Measurements from ENCODE around the gene FBXL17.

The FBXL17 gene

DNA sequence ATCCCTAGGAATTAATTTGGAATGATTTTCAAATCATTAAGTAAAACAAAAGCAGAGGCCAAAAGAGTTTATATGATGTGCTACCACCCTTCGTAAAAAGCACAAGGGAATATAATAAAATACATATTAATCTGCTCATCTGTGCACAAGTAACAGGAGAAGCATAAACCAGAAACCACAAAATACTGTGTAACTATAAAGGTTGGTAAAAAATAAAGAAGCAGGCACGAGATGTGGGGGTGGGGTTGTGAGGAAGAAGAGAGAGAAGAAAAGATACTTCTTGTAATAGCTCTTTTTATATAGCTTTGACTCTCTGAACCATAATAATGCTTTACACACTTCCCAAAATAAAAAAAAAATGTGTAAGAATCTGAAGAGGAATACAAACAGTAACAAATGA, 496.3 kb downstream of the FBXL17 start:
- DNase-seq: no peak

DNA sequence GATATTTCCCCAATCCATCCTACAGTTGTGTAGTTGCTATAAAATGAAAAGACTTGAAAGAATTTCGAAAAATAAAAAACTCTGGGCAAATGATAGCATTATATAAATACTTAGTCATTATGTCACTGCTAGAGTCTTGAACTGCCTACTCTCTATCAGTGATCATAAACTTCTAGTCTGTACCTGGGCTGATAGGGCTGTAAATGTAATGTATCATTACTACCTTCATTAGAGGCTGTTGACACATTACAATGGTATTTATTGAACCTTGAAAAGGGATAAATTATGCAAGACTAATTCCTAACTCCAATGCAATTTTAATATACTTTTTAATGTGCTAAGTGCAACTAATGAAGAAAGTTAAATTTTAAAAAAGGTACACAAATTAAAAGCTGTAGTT, 497.0 kb downstream of the FBXL17 start:
- no peak for DNase-seq

DNA sequence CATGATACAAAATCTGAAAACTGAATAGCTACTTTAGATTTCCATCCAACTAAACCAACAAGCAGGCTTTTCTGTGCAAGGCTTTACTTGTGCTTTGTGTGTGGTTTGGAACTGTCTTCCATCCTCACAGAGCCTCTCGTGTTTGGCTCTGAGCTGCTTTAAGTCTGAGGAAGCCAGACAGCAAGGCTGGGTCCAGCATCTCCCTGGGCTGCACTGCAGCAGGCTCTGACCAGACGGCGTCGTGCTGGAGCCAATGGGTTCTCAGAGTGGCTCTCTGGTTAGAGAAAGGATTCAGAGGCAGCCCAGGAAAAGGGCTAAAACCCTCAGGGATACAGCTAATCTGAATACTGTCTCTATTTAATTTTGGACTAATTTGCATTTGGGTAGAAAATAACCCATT, 503.2 kb downstream of the FBXL17 start:
- DNase-seq: no peak

DNA sequence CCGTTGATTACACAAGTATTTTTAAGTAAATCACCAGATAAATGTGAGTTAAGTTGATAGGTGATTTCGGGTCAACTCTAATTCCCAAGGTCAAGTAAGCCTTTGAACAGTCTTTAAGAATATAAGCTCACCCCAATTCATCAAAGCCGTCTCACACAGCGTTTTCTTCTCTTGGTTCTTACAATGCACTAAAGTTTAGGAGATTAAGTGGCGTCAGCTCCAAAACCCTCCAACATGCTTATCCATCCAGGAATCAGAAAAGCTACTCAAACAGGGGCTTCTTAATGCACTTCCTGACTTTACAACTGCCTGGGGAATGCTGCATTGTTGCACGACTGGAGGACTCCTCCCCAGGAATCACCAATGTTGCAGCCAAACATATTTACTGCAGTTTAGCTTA, 505.0 kb downstream of the FBXL17 start:
- DNase-seq: no peak

DNA sequence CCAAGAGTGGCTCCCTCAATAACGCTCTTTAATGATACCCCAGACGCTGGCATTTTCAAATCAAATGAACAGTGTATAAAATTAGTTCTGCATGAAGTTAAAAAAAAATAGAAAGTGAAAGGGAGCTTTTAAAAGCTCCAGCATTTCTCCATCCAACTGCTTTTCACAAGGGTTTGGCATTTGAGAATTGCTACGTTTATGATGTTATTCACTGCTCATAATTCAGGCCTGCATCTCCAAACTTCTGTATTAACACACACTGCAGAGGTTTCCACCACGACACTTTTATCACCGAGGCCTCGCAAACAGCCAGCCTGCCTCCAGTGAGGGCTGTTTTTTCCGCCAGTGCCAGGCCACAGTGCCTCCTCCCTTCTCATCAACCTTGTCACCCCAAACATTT, 505.6 kb downstream of the FBXL17 start:
- DNase-seq: no peak

DNA sequence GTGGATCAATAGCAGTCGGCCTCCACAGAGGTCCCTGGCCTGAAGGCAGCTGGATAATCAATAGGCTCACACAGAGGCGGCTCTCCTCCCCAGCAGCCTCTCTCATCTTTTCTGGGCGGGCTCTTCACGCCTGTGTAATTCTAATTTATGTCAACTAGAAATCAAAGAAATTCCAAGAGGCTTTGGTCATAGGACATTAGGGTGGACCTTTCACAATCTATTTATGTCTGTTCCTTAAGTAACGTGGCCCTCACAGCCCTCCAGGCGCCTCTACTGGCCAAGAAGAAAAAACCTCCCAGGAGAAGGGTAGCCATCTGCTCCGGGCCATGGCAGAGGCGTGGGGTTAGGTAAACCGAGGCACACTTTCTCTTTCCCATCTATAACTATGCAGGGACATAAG, 506.1 kb downstream of the FBXL17 start:
- no peak for DNase-seq

DNA sequence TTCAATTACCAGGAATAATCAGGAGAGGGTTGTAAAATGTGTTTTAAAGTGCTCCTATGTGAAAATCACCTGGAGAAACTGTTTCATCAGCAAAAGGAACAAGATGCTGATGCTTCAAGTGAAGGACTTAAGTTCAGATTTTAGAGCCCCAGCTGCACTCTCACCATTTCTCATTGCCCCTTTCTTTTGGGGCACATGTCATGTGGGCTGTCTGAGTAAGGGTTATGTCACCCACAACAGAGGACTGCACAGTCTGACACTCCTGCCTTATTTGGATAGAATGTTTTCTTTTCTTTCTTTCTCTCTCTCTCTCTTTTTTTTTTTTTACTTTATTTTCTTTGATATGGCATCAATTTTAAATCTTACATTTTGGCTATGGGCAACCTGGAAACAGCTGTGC, 507.1 kb downstream of the FBXL17 start:
- DNase-seq: no peak

DNA sequence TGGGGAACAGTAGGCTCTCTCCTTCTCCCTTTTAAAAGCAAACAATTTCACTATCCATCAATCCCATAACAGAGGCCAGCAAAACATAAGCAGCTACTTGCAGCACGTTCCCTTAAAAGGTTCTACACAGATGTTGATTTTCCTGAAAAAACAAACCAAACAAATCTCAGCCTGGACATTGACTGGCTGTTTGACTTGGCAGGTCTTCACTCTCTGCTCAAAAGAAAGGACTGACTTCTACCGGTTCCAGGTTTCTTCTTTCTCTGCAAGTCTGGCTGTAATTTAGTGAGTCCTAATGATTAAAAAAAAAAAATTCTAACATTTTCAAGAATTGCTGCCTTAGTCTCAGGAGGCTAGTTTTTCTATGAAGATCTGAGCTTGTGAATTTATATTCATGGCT, 508.0 kb downstream of the FBXL17 start:
- DNase-seq: peak; percentile 2

DNA sequence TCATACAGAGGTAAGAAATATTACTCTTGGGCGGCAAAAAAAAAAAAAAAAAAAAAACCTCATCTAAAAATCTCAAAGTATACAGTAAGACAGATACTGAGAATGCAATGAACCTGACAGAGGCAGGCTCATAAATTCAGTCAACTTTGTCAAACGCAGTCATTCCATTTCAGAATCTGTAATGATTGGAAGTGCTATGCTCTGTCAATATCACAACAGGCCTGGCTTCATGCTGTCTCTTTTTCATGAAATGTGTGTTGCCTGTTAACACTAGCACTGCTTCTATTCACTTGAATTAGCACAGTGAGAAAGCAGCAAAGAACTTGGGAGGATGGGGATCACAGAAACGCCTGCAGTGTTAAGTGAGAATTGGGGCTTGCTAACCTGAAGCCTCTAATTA, 510.9 kb downstream of the FBXL17 start:
- no peak for DNase-seq

DNA sequence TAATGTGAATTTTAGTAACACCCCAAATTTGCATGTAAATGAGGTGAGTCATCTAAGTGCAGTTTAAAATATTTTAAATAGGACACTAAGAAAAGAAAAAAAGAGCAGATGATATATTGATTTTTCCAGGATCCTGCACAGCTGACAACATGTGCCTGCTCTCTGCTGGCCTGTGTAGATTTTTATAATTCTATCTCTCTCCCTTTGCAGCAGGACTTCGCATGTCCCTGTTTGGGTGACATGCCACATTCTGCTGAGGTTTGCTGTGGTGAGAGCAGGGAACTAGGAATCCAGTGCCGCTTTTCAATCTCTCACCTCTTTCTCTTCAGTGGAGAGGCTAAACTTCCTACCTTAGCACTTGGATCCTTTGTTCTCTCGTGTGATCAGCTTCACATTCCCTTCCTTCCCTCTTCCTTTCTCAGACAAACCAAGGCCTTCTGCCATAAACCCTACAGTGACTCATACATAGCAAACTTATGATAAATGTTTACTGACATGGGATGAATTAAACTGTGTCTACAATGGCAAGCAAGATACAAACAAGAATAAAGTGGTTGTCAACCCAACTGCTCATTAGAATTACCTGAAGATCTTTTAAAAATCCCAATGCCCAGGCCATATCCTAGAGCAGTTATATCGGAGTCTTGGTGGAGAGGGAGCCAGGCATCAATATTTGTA, 512.3 kb downstream of the FBXL17 start:
- no peak for DNase-seq

DNA sequence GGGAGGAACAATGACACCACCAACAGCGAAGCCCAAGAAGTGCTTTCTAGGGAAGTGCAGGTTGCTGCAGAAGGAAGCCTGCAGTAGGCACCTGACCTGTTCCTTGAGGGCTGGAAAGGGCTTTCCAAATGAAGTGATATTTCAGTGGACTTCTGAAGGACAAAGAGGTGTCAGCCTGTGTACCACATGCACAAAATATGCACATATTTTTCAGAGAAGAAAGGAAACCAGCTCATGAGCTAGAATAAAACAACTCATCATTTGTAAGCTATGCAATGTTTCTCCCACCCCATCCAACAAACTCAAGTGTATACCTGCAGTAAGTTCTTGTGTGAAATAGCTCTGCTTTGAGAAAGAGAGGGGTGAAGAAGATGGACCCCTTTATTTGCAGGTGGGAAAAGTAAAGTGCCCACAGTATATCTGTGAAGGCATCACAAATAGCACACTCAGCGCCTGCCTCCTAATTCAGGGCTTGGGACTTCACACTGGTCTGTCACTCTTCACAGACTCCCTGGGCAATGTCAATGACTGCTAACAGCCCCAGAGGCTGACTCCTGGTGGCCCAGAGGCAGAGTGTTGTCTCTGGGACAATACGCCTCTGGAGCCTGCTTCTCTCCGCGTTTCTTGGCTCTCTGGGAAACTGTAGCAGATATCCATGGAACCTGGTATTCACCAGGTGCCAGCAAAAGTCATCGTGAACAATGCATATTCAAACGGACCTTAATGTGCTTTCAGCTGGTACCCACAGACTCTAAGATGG, 513.1 kb downstream of the FBXL17 start:
- no peak for DNase-seq

DNA sequence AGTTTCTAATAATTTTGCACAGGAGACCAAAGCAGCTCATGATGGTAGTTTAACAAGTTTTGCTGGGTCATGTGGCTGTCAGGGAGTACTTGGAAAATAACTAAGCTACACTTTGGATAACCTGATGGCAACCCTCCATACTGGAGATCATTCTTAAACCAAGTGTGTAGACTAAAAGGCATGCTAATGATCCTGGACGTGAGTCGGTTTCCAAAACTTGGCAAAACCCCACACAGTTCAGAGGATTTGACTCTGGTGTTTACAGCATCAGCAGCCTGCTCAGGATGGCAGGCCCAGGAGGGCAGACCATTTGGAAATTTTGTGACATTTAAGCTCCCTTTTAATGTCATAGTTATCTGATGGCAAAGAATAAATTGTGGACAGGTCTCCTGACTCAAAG, 514.6 kb downstream of the FBXL17 start:
- no peak for DNase-seq

DNA sequence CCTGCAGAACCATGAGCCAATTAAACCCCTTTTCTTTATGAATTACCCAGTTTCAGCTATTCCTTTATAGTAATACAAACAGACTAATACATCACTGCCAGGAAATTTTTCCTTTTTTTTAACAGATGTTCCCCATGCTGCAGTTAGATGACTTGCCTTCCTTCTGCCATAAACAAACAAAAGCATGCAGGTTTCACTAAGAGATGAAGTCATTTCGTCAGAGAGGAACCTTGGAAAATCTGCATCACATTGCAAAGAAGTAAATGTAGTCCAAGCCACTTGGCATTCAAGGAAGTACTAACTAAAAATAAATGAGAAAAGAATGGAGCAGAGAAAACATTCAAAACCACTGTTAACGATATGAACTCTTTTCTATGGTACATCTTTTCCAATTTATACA, 517.1 kb downstream of the FBXL17 start:
- no peak for DNase-seq

DNA sequence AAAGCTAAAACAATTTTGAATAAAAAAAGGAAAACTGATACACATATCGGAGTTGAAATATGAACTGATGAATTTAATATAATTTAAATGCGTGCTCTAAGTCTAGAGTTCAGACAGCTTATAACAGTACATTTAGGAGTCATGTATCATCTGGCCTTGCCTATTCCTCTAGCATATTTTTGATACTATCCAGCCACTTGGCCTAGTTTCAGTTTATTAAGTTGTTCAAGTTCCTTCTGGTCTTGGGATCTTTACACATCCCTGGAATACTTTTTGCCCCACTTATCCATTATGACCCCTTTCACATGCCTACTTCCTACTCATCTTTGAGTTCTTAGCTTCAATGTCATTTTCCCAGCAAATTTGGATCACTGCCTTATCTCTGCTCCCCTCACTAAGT, 518.8 kb downstream of the FBXL17 start:
- DNase-seq: no peak

DNA sequence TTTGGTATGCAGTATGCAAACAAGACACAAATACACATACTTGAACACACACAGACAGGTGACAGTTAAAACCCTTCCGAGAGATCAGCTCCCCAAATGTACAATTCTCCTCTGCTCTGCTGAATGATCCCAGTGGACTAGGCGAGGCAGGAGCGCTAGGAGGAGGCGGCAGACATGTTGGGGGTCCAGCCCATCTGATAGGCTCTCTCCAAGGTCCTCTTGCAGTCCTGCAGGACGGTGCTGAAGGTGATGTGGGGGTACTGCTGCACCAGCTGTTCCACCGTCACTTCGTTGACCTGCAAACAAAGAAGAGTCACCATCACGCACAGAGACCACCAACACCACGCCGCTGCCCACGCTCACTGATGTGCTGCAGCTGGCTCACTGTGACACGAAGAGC, 520.3 kb downstream of the FBXL17 start:
- no peak for DNase-seq

DNA sequence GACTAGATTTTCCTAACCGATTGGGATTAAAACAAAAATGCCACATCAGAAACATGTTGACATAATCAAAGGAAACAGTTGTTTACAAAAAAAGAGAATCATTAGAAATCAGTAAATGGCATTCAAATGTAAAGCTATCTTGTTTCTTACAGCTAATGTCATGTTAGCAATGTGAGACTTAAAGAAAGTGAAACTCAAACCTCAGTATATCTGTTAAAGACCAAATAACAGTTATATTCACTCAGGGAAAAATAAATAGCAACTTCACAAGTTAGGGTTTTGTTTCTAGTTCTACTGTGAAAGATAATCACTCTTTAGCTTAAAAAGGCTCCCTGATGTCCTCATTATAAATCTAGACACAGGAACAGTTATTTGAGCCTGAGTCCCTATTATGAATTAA, 521.9 kb downstream of the FBXL17 start:
- no peak for DNase-seq

DNA sequence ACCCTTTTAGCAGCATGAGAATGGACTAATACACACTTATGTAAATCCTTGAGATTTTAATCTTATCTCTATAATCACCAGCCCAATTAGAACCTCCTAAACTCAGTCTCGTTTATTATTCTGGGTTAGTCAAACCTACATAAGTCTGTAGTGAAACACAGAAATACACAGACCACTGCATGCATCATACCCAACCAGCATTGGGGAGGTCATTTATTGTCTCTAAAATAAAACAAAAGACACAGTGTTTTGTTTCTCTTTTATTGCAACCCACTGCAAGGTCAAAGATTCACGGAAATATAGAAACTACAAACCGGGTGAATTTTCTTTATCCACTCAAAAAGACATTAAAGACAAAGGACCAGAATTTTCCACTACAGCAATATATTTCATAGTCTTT, 523.1 kb downstream of the FBXL17 start:
- DNase-seq: no peak

DNA sequence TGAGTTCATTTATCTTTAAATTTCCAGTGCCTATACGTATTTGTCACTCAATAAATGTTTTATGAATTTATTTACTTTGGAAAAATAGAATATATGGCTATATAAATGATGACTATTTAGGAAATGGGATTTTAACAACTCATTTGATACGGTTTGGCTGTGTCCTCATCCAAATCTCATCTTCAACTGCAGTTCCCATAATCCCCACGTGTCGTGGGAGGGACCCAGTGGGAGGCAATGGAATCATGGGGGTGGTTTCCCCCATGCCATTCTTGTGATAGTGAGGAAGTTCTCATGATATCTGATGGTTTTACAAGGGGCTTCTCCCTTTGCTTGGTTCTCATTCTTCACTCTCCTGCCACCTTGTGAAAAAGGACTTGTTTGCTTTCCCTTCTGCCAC, 523.6 kb downstream of the FBXL17 start:
- DNase-seq: no peak

DNA sequence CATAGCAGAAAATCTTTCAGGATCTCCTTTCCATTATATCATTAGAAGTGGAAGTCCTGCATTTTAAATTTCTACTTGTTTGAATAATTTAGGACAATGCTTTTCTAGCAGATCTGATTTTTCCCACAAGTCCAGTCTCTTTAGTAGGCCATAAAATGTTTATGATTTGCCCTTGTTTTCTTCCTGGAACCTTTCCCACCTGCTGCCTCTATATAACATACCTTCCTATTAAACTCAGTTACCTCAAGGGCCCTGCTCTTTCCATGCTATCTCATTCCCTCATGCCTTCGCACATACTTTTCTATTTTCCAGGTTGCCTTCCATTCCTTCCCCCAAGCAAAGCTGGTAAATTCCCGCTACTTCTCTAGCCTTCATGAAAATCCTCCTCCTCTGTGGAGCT, 524.1 kb downstream of the FBXL17 start:
- no peak for DNase-seq

DNA sequence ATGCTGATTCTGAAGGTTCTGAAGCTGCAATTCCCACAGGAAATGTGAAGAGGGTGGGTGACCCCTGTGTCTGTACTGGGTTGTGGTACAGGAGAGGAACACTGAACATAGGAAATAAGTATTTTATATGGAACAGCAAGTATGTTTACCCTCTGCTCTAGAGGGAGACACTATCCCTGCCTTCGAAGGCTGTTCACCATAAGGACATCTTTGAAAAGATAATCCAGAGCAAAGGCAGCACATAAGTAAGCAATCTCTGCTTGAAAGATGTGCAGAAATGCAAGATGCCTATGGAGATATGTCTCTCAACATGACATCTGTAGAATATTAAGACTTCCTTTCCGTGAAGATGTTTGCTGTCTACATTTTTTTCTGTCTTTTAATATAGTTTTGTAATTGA, 526.7 kb downstream of the FBXL17 start:
- DNase-seq: no peak

DNA sequence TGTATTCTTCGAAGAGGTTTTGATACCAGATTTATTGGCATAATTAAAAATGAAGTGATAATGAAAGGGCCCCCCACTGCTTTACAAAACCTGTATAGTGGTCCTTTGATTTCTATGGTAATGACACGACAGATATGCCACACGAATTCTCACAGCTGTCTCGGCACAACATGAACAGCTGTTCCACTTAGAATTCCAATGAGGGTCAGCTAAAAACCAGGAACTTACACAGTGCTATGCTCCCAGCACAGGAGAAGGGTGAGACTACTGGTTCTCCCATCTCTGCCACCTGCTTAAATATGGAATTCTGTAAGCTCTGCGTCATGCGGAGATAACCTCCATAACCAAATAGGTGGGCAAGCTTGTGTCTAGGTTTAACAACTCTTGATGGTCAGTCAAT, 528.2 kb downstream of the FBXL17 start:
- no peak for DNase-seq

DNA sequence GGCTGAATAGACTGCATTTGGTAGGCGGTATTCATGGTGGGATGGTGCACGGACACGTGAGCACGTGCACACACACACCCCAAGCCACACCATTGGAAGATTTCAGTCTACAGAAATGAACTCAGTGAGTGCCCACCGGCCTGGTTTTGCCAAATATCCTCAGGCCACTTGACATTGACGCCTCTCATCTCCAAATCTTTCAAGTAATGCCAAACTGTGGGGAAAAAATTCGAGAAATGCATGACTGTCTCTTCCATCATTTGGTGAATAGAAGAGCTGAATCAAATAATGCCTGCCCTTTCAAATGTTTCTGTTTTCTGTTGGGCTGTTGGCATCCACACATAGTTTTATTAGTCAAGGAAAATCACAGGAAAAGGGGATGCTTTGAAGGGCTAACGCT, 528.9 kb downstream of the FBXL17 start:
- no peak for DNase-seq

DNA sequence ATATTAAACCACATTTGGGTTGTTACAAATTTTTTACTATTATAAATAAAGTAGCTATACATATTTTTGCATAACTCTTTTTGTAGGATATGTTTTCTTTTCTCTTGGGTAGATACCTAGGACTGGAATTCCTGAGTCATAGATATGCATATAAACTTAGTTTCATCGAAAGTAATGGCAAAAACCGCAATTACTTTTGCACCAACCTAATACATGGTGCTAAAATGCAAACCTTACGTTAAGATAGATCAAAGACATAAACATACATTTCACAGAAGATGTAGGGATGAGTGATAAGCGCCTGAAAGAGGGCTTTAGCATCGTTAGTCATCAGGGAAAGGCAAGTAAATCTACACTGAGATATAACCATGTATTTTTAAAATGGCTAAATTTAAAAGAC, 532.8 kb downstream of the FBXL17 start:
- no peak for DNase-seq

DNA sequence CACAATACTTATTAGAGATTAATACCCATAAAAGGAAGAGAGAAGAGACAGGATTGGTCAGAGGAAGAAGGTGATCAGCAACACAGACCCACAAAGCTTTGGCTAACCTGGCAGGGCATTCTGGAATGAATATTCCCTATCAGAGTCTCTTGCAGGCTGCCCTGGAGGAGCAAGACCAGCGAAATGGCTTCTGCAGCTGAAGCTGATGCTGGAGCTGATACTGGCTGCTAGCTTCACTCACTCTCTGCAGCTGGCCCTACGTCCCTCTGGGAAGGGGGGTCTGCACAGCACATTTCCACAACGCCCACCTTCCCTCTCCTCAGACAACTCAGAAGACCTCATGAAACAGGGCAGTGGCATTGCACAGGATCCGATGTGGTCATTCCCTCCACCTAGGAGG, 541.3 kb downstream of the FBXL17 start:
- DNase-seq: no peak

DNA sequence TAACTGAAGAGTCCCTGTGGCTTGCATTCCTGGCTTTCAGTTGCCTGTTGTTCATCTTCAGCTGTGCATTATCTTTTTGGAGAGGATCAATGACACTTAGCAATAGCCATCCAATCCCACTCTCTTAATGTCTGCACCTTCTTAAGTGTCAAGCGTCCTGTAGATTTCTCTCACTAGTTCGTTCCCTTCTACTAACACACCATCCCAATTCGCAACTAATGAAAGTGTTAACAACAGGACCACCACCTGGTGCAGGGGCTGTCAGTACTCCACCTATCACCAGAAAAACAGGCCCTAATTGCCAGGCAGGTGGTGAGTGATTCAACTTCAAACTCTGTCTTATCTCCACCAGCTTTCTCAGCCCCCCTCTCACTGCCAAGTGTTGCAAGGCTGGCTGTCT, 541.7 kb downstream of the FBXL17 start:
- DNase-seq: no peak
